Measurements from ENCODE around the gene TNFAIP8.

The TNFAIP8 gene

GRCh38 chr5:119396030-119396664, 40.3 kb downstream of the TNFAIP8 start:
- Histone ChIP-seq H3K36me3 (no peaks in the 10 kb centered on the region), H3K9me3 (no peaks in the 10 kb centered on the region), H3K27ac (no peak overlapping the region), H3K4me3 (no peak overlapping the region), H3K27me3 (no peaks in the 10 kb centered on the region), H3K4me1 (peaks cover 0 to 84% (median 21%) of the 10 kb centered on the region in 4 donors)
- no peak for TF ChIP-seq CTCF (IDR thresholded peaks at IDR 0.05)
- DNase-seq: no peak
- intact Hi-C loops (cut with DNase I; ENCODE audit: low total_unique reads): loop anchor here (5.0 kb wide), 1 partner anchor 129 kb away; no protein-coding TSS in a partner anchor

- Histone ChIP-seq H3K36me3 (no peaks in the 10 kb centered on the region), H3K4me3 (no peak overlapping the region), H3K27me3 (no peaks in the 10 kb centered on the region), H3K9me3 (no peaks in the 10 kb centered on the region), H3K27ac (peak overlapping the region; percentile 67 to 71), H3K4me1 (peaks cover 0 to 73% (median 20%) of the 10 kb centered on the region in 4 donors)
- intact Hi-C loops (cut with DNase I; ENCODE audit: low total_unique reads): loop anchor here (5.0 kb wide), 1 partner anchor 130 kb away; no protein-coding TSS in a partner anchor
- no peak for TF ChIP-seq CTCF (IDR thresholded peaks at IDR 0.05)
- DNase-seq: no peak
Observed at GRCh38 chr5:119397518-119398380, 41.9 kb downstream of the TNFAIP8 start.

- no peak for TF ChIP-seq CTCF (IDR thresholded peaks at IDR 0.05)
- Histone ChIP-seq H3K4me3 (peak overlapping the region; percentile 1 to 2), H3K9me3 (no peaks in the 10 kb centered on the region), H3K4me1 (peaks cover 0 to 61% (median 20%) of the 10 kb centered on the region in 4 donors), H3K27ac (peak overlapping the region; percentile 67 to 71), H3K36me3 (no peaks in the 10 kb centered on the region), H3K27me3 (no peaks in the 10 kb centered on the region)
- DNase-seq: peak; percentile 83 to 95
- intact Hi-C loops (cut with DNase I; ENCODE audit: low total_unique reads): loop anchor here (5.0 kb wide), 1 partner anchor 132 kb away; no protein-coding TSS in a partner anchor
Observed at GRCh38 chr5:119398727-119399466, 43.1 kb downstream of the TNFAIP8 start.

- no peaks in the 10 kb centered on the region for H3K36me3 ChIP-seq
- peaks cover 0 to 49% (median 20%) of the 10 kb centered on the region in 4 donors for H3K4me1 ChIP-seq
- TF ChIP-seq CTCF (IDR thresholded peaks at IDR 0.05): no peak
- no peak for DNase-seq
- H3K27ac ChIP-seq: peak overlapping the region; percentile 67 to 71
- no peaks in the 10 kb centered on the region for H3K9me3 ChIP-seq
- no peak overlapping the region for H3K4me3 ChIP-seq
- no peaks in the 10 kb centered on the region for H3K27me3 ChIP-seq
- intact Hi-C loops (cut with DNase I; ENCODE audit: low total_unique reads): no loop called here
Observed at GRCh38 chr5:119400245-119400644, 44.4 kb downstream of the TNFAIP8 start.

- Histone ChIP-seq H3K27me3 (no peaks in the 10 kb centered on the region), H3K4me1 (peaks cover 0 to 33% (median 19%) of the 10 kb centered on the region in 4 donors), H3K9me3 (no peaks in the 10 kb centered on the region), H3K4me3 (no peak overlapping the region), H3K36me3 (no peaks in the 10 kb centered on the region), H3K27ac (no peak overlapping the region)
- no peak for DNase-seq
- intact Hi-C loops (cut with DNase I; ENCODE audit: low total_unique reads): no loop called here
- no peak for TF ChIP-seq CTCF (IDR thresholded peaks at IDR 0.05)
Observed at GRCh38 chr5:119402081-119402480, 46.3 kb downstream of the TNFAIP8 start.
